ENCODE results near the gene ITPRIPL1. TPM values are rescaled to one million over a fixed set of nuclear protein-coding genes. Genes with fewer than 3 reads are reported as not detected.
"Not testable (repeated sequence)": the region's sequence is repeated elsewhere in the genome, so short reads cannot be mapped to it uniquely, and the experiment has no call there.

ITPRIPL1 gene, protein sequence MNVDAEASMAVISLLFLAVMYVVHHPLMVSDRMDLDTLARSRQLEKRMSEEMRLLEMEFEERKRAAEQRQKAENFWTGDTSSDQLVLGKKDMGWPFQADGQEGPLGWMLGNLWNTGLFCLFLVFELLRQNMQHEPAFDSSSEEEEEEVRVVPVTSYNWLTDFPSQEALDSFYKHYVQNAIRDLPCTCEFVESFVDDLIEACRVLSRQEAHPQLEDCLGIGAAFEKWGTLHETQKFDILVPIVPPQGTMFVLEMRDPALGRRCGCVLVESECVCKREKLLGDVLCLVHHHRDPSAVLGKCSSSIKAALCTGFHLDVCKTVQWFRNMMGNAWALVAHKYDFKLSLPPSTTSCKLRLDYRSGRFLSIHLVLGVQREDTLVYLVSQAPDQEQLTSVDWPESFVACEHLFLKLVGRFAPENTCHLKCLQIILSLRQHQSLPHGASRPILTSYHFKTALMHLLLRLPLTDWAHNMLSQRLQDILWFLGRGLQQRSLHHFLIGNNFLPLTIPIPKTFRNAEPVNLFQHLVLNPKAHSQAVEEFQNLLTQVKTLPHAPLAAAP
- 0.89 and 4.2 TPM in 2 replicates for total RNA-seq

DNA sequence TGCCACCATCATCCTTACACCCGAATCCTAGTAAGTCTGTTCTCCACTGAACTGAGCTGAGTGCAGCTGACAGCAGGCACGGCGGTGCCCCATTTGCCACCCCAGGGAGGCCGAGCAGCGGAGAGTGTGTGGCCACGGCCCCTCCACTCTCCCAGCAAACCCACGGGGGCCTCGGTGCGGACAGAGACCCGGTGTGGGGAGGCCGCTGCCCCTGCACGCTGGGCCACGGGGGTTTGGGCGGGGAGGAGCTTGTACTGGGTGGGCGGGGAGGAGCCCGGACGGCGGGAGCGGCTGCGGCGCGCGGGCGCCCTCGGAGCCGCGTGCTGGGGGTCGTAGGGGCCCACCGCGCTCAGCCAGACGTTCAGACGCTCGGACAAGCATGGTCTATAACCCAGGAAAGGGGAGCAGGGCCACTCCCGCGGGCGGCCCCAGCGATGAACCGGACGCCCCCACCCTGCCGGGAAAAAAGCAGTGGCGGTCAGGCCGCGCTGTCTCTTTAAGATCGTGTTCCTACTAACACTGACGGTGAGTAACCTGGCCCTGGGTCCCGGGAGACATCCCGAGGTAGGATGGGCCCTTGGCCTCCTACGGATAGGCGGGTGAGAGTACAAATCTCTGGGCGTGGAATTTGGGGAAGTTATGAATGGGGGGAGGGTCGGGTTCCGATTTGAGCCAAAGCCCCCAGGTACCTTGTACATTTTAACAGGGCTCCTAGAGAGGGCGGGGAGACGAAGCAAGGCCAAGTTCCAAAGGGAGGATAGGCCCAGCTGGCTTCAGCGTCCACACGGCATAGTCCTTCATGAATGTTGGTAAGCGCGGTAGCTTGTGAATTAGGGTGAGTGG, at the start of gene ITPRIPL1:
TSS of gene ITPRIPL1 (plus strand) at position 277 of the 843 bp plus-strand sequence. CDS start at position 800, 523 bp downstream.
- no peak for DNase-seq (ENCODE audit: low read depth)

DNA sequence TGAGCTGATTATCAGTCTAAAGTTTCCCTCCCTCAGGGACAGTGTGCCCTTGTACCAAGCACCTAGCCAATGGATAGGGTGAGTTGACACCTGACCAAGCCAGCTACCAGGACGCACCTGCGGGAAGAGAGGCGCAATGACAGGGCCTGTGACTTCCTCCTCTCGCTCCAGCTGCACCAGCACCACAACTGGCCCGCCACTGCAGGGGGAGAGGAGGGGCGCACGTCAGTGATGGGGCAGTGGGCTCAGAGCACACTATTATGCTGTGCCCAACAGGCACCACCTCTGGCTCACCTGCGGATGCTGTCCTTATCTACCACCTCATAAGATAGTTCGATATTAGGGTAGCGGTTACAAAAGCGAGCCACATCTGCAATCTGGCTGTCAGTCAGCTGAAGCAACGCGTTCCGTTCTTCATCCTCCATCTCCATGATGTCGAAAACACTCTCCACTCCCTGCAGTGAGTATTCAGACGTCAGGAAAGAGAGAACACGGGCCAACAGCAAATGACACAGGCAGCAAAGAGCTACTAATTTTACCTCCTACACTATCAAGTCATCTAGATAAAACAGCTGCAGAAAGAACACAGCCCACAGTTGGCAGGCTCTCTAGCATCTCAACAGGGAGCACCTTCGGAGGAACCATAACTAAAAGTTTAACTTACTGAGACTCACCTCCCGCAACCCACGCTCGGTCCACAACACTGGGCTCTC, 48.2 kb upstream of the ITPRIPL1 start:
- no peak for DNase-seq (ENCODE audit: low read depth)

GRCh38 chr2:96287273-96287856, 37.8 kb upstream of the ITPRIPL1 start:
- DNase-seq (ENCODE audit: low read depth): no peak

GRCh38 chr2:96291751-96292150, 33.4 kb upstream of the ITPRIPL1 start:
- no peak for DNase-seq (ENCODE audit: low read depth)

- not testable (repeated sequence) for DNase-seq (ENCODE audit: low read depth)
Observed at GRCh38 chr2:96294271-96294670, 30.8 kb upstream of the ITPRIPL1 start.

DNA sequence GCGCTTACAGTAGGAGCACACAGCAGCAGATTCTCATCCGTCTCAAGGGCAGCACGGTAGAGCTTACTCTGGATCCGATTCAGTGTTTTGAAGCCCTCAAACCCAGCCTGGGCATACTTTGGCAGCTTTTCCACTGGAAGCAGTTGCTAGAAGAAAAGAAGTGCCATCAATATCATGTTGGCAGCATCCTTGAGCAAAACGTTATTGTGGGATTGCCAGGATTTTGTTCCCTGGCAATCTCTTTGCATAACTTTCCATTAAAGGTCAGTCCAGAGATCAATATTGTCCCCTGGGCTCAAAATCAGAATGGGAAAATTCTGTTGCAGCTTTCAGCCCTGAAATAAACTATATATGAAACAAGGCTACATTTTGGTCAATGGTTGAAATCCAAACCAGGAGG, 28.2 kb upstream of the ITPRIPL1 start:
- no peak for DNase-seq (ENCODE audit: low read depth)

DNA sequence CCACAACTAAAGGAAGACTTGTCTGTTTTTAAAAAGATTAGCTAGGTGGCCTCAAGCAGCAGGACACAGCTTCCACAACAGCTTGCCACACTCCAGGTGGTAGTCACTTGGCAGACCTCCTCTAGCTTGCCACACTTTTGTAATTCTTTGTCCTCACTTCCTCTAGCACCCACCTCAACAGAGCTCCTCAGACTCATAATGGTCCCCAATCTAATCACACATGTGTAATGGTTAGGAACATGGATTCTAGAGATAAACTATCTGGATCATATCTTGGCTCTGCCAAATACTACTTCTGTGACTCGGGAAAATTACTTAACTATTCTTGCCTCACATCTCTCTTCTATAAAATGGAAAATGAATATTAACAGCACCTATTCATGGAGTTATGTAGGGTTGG, 23.3 kb upstream of the ITPRIPL1 start:
- no peak for DNase-seq (ENCODE audit: low read depth)

DNA sequence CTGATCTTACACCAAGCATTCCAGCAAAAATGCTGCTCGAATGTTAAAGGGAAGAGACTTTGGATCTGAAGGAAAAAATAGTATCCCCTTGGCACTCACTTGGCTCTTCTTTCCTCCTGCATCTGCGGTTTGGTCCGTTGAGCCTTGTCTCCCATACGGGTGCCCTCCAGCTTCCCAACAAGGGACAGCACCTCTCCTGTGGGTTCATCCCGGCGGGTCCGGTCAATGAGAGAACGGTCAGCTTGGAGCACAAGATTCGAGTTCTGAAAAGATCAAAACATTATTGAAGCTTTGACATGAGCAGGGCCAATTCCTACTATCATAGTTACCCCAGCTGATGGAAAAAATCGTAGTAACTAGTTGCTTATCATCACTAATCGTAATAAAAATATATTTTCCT, 20.5 kb upstream of the ITPRIPL1 start:
- DNase-seq (ENCODE audit: low read depth): no peak

GRCh38 chr2:96305091-96305978, 19.8 kb upstream of the ITPRIPL1 start, which contains the start of gene SNRNP200:
TSS of gene SNRNP200 (minus strand) at chr2:96305546. CDS start at chr2:96305437, 109 bp downstream.
- peak; percentile 58 for DNase-seq (ENCODE audit: low read depth)

GRCh38 chr2:96305979-96306308, 19.2 kb upstream of the ITPRIPL1 start:
- DNase-seq (ENCODE audit: low read depth): no peak

GRCh38 chr2:96306370-96306769, 18.7 kb upstream of the ITPRIPL1 start:
- no peak for DNase-seq (ENCODE audit: low read depth)

DNA sequence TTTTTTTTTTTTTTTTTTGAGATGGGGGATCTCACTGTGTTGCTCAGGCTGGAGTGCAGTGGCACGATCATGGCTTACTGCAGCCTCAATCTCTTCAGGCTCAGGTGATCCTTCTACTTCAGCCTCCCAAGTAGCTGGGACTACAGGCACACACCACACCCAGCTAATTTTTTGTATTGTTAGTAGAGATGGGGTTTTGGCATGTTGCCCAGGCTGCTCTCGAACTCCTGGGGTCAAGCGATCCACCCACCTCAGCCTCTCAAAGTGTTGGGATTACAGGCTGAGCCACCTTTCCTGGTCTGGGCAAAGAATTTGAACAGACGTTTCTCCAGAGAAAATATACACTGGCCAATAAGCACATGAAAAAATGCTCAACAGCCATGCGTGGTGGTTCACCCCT, 16.9 kb upstream of the ITPRIPL1 start:
- no peak for DNase-seq (ENCODE audit: low read depth)

DNA sequence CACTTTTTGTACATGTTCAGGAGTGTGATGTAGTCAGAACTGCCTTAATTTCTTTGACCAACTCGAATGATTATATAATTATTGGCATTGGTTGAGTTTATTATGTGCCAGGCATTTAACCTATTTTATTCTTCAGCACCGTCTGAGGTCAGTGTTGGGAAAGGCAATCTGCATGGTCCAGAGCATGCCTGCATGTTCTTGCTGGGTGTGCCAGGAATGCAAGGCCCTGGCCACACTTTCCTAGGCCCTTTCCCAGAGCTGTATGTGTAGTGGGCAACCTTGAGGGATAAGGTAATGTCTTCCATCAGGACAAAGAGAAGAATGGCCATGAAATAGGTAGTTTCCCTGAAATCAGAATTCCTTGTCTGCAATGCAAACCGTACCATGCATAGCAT, 10.1 kb upstream of the ITPRIPL1 start:
- no peak for DNase-seq (ENCODE audit: low read depth)

GRCh38 chr2:96315400-96316071, 9.6 kb upstream of the ITPRIPL1 start:
- peak; percentile 47 for DNase-seq (ENCODE audit: low read depth)

GRCh38 chr2:96316999-96317398, 8.1 kb upstream of the ITPRIPL1 start:
- DNase-seq (ENCODE audit: low read depth): no peak

- no peak for DNase-seq (ENCODE audit: low read depth)
Observed at GRCh38 chr2:96317584-96317997, 7.5 kb upstream of the ITPRIPL1 start.

GRCh38 chr2:96318723-96319122, 6.4 kb upstream of the ITPRIPL1 start:
- no peak for DNase-seq (ENCODE audit: low read depth)

- DNase-seq (ENCODE audit: low read depth): no peak
Observed at GRCh38 chr2:96319396-96319795, 5.7 kb upstream of the ITPRIPL1 start.

- no peak for DNase-seq (ENCODE audit: low read depth)
Observed at GRCh38 chr2:96320326-96320725, 4.8 kb upstream of the ITPRIPL1 start.
